Esophagus muscularis mucosa (tissue), 4 donors: ENCODE measurements around the gene PCMT1. TPM values are rescaled to one million over a fixed set of nuclear protein-coding genes. Genes with fewer than 3 reads are reported as not detected.

Experiments
- DNase-seq: peaks from one replicate; pipeline ENCODE4 v3.0.0-alpha.2; 2017; ENCODE audit errors: extremely low spot score
- H3K27ac ChIP-seq, 4 donors: fragments of 200-600 bp; sonication (generic); replicated peaks in 1 of 4; 1 replicate in 3 of 4; 2 replicates in 1 of 4; pipeline ENCODE4 v1.5.1; 2016 to 2019; ENCODE audit warnings: mild to moderate bottlenecking in 1 of 4
- H3K27me3 ChIP-seq, 4 donors: fragments of 200-600 bp; sonication (generic); one replicate each; pipeline versions ENCODE4 v1.5.1 to v1.6.0; 2016 to 2019
- H3K36me3 ChIP-seq, 4 donors: fragments of 200-600 bp; sonication (generic); one replicate each; pipeline ENCODE4 v1.5.1; 2016 to 2019
- H3K4me1 ChIP-seq, 4 donors: fragments of 200-600 bp; sonication (generic); one replicate each; pipeline ENCODE4 v1.5.1; 2016 to 2019
- H3K4me3 ChIP-seq, 4 donors: fragments of 200-600 bp; sonication (generic); 1 replicate in 2 of 4; 2 replicates in 2 of 4; pipeline ENCODE4 v1.5.1; 2016 to 2019; ENCODE audit warnings: mild to moderate bottlenecking in 4 of 4, moderate library complexity in 1 of 4
- H3K9me3 ChIP-seq, 4 donors: fragments of 200-600 bp; sonication (generic); 1 replicate in 3 of 4; 2 replicates in 1 of 4; pipeline ENCODE4 v1.5.1; 2016 to 2019
- EP300 ChIP-seq: sonication (generic); formaldehyde crosslinking; IDR thresholded peaks from one replicate; pipeline ENCODE4 v1.6.1; 2017; ENCODE audit warnings: antibody characterized with exemption
- POLR2A ChIP-seq: fragments of 450-650 bp; IDR thresholded peaks from one replicate; pipeline ENCODE4 v1.6.1; 2017; ENCODE audit warnings: antibody characterized with exemption, moderate library complexity, mild to moderate bottlenecking, low read depth
- POLR2AphosphoS5 ChIP-seq, 2 donors: sonication (generic); formaldehyde crosslinking; IDR thresholded peaks; one replicate each; pipeline ENCODE4 v1.6.1; 2017; ENCODE audit warnings: antibody characterized with exemption in 2 of 2
- WGBS: methylation state at CpG from one replicate; pipeline ENCODE4 v1.1.5; 2018; 5-methylcytosine and 5-hydroxymethylcytosine counted together
- intact Hi-C: fragments of 100-400 bp; cut with DNase I; formaldehyde crosslinking; loops from one replicate; pipeline ENCODE4 v1.15.1; 2023
- total RNA-seq, 4 donors: library from RNA; depleted of rRNA; stranded (reverse); fragments of >200 nt; gene quantifications; one replicate each; pipeline versions ENCODE4 v1.1.0 to v1.2.1, GENCODE V29; 2016
- TF ChIP-seq, protein P1 (sequence below), 3 experiments: fragments of 200-600 bp in 2 of 3; fragments of 450-650 bp in 1 of 3; sonication (generic) in 2 of 3; IDR thresholded peaks; one replicate each; pipeline ENCODE4 v1.5.1; 2017 to 2019; ENCODE audit warnings: antibody characterized with exemption in 3 of 3, mild to moderate bottlenecking in 2 of 3, moderate library complexity in 1 of 3

The PCMT1 gene
- total RNA-seq, 4 donors from 2014 or later = 93.9 to 111 (median 107) TPM

DNA sequence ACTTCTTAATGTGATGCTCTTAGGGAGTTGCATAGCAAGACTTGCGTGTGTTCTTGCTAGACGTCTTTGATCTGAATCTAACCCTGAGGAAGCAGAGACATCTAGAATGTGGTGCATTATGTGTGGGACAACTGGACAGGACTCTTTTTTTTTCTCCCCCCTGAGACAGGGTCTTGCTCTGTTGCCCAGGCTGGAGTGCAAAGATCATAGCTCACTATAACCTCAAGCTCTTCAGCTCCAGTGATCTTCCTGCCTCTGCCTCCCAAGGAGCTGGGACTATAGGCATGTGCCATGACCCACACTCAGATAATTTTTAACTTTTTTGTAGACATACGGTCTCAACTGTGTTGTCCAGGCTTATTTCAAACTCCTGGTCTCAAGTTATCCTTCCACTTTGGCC, 34.0 kb downstream of the PCMT1 start:
- Histone ChIP-seq H3K27ac (no peak overlapping the region), H3K36me3 (peaks cover 0 to 16% (median 8%) of the 10 kb centered on the region in 4 donors), H3K27me3 (no peaks in the 10 kb centered on the region), H3K4me3 (no peak overlapping the region), H3K9me3 (no peaks in the 10 kb centered on the region), H3K4me1 (no peaks in the 10 kb centered on the region)
- DNase-seq = no peak
- TF ChIP-seq EP300 (no peak), POLR2AphosphoS5 (IDR thresholded peaks at IDR 0.05) (no peak), POLR2A (no peak)
- TF ChIP-seq, protein P1, sequence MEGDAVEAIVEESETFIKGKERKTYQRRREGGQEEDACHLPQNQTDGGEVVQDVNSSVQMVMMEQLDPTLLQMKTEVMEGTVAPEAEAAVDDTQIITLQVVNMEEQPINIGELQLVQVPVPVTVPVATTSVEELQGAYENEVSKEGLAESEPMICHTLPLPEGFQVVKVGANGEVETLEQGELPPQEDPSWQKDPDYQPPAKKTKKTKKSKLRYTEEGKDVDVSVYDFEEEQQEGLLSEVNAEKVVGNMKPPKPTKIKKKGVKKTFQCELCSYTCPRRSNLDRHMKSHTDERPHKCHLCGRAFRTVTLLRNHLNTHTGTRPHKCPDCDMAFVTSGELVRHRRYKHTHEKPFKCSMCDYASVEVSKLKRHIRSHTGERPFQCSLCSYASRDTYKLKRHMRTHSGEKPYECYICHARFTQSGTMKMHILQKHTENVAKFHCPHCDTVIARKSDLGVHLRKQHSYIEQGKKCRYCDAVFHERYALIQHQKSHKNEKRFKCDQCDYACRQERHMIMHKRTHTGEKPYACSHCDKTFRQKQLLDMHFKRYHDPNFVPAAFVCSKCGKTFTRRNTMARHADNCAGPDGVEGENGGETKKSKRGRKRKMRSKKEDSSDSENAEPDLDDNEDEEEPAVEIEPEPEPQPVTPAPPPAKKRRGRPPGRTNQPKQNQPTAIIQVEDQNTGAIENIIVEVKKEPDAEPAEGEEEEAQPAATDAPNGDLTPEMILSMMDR (IDR thresholded peaks at IDR 0.05) = no peak
- WGBS = 83% methylated on average over 3 of the region's 3 CpGs
- intact Hi-C loops = no loop called here

DNA sequence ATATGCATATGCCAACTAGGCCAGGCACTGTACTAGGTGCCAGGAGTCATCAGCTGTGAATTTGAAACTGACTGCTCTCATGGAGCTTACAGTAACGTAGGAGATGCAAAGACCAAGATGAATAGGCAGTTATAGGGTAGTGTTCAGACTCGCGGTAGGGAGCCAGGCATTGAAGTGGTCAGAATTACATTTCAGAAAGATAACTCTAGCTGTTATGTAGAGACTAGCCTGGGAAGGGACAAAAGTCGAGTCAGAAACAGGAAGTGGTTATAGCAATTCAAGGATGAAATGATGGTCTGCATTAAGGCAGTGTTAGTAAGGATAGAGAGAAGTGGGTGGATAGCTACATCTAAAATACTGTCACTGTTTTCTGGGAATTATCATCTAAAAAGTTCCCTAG, 56.6 kb downstream of the PCMT1 start:
- TF ChIP-seq POLR2AphosphoS5 (IDR thresholded peaks at IDR 0.05) = no peak
- TF ChIP-seq, protein P1 (IDR thresholded peaks at IDR 0.05) = no peak
- TF ChIP-seq POLR2A = no peak
- TF ChIP-seq EP300 = no peak
- peaks cover 0 to 66% (median 39%) of the 10 kb centered on the region in 4 donors for H3K36me3 ChIP-seq
- WGBS = 90% methylated on average over 4 of the region's 4 CpGs

DNA sequence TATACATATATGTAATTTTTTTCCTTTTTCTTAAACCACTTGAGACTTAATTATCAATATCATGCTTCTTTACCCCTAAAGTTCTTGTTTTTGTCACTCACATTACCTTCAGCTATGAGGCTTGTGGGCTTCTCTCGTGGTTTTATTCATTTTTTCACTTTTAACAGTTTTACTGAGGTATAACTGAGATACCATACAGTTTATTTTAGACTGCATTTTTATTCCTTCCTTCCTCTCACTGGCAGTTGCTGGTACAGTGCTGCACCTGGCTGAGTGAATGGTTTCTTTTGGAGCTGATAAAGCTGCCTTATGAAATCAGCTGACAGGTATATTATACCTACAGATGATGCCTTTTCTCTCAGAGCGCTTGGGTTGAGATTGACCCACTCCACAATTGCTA, 60.3 kb downstream of the PCMT1 start:
- TF ChIP-seq POLR2A (no peak), EP300 (no peak), POLR2AphosphoS5 (IDR thresholded peaks at IDR 0.05) (no peak)
- TF ChIP-seq, protein P1 (IDR thresholded peaks at IDR 0.05) = no peak
- WGBS = 85% methylated on average over 2 of the region's 2 CpGs

More for the DNA sequence above, 56.6 kb downstream of the PCMT1 start:
- H3K27me3 ChIP-seq = no peaks in the 10 kb centered on the region
- intact Hi-C loops = no loop called here
- H3K4me3 ChIP-seq = no peak overlapping the region
- H3K4me1 ChIP-seq = no peaks in the 10 kb centered on the region
- no peaks in the 10 kb centered on the region for H3K9me3 ChIP-seq
- no peak for DNase-seq
- H3K27ac ChIP-seq = no peak overlapping the region

DNA sequence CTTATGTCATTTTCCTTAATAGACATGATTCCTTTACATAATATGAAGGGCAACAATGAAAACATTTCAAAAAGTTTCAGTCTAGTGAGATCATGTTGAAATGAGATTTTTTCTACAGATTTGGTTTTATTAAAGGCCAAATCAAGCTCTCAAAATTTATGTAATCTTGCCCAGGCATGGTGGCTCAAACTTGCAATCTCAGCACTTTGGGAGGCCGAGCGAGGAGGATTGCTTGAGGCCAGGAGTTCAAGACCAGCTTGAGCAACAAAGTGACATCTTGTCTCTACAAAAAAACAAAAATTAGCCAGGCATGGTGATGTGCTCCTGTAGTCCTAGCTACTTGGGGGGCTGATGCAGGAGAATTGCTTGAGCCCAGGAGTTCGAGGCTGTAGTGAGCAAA, 63.8 kb downstream of the PCMT1 start:
- no peak overlapping the region for H3K4me3 ChIP-seq
- H3K9me3 ChIP-seq = no peaks in the 10 kb centered on the region
- 98% methylated on average over 3 of the region's 3 CpGs for WGBS
- no peak for DNase-seq
- H3K4me1 ChIP-seq = no peaks in the 10 kb centered on the region
- intact Hi-C loops = no loop called here
- TF ChIP-seq POLR2AphosphoS5 (IDR thresholded peaks at IDR 0.05) (no peak), POLR2A (no peak), EP300 (no peak)
- TF ChIP-seq, protein P1 (IDR thresholded peaks at IDR 0.05) = no peak
- H3K36me3 ChIP-seq = peaks cover 8 to 42% (median 26%) of the 10 kb centered on the region in 4 donors
- no peaks in the 10 kb centered on the region for H3K27me3 ChIP-seq
- no peak overlapping the region for H3K27ac ChIP-seq

More for the DNA sequence above, 60.3 kb downstream of the PCMT1 start:
- no peak for DNase-seq
- H3K4me3 ChIP-seq = no peak overlapping the region
- no peaks in the 10 kb centered on the region for H3K4me1 ChIP-seq
- peaks cover 8 to 62% (median 34%) of the 10 kb centered on the region in 4 donors for H3K36me3 ChIP-seq
- H3K9me3 ChIP-seq = no peaks in the 10 kb centered on the region
- no peak overlapping the region for H3K27ac ChIP-seq
- intact Hi-C loops = no loop called here
- H3K27me3 ChIP-seq = no peaks in the 10 kb centered on the region

DNA sequence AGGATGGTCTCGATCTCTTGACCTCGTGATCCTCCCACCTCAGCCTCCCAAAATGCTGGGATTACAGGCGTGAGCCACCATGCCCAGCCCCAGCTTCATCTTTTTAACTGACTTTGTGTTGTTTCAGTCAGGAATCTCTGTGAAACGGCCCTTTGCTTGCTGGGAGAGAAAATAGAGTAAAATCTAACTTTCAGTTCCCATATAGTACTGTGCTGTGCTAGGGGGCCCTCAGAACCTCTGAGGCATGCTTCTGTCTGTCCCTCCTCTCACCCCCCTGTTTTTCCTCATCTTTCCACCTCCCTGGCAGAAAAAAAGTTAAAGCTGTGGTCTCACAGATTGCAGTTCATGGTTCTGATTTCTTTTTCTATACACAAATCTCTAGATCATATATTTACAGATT, 66.2 kb downstream of the PCMT1 start:
- intact Hi-C loops = no loop called here

More for the DNA sequence above, 66.2 kb downstream of the PCMT1 start:
- H3K9me3 ChIP-seq = no peaks in the 10 kb centered on the region
- DNase-seq = no peak
- peaks cover 8 to 35% (median 19%) of the 10 kb centered on the region in 4 donors for H3K36me3 ChIP-seq
- H3K4me1 ChIP-seq = no peaks in the 10 kb centered on the region
- WGBS = 97% methylated on average over 4 of the region's 4 CpGs
- no peak for TF ChIP-seq EP300
- no peak for TF ChIP-seq POLR2A
- TF ChIP-seq, protein P1 (IDR thresholded peaks at IDR 0.05) = no peak
- no peak for TF ChIP-seq POLR2AphosphoS5 (IDR thresholded peaks at IDR 0.05)
- H3K4me3 ChIP-seq = no peak overlapping the region
- no peaks in the 10 kb centered on the region for H3K27me3 ChIP-seq
- no peak overlapping the region for H3K27ac ChIP-seq
